AG10803 (cell line): ENCODE data around the gene LDLRAD4.

Experiments used
- DNase-seq: peaks from one replicate; pipeline ENCODE4 v3.0.0; 2010; ENCODE audit warnings: low read depth
- H3K4me3 ChIP-seq: 2 replicates; pipeline ENCODE4 v1.5.1; 2011; ENCODE audit warnings: mild to moderate bottlenecking, low read length, control low read depth
- TF ChIP-seq, protein P1 (sequence below): conservative IDR thresholded peaks from 2 replicates; pipeline ENCODE4 v1.5.1; 2011; ENCODE audit warnings: mild to moderate bottlenecking, low read length, control low read depth, inconsistent platforms

Gene LDLRAD4

DNA sequence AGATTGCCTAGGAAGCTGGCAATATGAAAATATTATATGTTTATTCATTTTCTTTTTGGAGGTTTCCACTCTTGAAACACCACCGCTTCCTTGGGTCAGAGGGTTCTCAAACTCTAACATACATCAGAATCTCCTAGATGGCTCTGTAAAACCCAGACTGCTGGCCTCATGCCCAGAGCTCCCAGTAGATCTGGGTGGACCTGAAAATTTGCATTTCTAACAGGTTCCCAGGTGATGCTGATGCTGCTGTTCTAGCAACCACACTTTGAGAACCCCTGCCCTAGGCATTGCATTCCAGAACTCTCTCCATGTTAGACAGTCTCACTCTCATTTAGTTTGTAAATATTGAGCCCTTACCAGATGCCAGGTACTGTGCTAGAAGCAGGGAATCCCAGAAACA lies 368.4 kb downstream of the LDLRAD4 start:
- H3K4me3 ChIP-seq, result no peak overlapping the region
- TF ChIP-seq, protein P1, sequence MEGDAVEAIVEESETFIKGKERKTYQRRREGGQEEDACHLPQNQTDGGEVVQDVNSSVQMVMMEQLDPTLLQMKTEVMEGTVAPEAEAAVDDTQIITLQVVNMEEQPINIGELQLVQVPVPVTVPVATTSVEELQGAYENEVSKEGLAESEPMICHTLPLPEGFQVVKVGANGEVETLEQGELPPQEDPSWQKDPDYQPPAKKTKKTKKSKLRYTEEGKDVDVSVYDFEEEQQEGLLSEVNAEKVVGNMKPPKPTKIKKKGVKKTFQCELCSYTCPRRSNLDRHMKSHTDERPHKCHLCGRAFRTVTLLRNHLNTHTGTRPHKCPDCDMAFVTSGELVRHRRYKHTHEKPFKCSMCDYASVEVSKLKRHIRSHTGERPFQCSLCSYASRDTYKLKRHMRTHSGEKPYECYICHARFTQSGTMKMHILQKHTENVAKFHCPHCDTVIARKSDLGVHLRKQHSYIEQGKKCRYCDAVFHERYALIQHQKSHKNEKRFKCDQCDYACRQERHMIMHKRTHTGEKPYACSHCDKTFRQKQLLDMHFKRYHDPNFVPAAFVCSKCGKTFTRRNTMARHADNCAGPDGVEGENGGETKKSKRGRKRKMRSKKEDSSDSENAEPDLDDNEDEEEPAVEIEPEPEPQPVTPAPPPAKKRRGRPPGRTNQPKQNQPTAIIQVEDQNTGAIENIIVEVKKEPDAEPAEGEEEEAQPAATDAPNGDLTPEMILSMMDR, result no peak
- no peak for DNase-seq

DNA sequence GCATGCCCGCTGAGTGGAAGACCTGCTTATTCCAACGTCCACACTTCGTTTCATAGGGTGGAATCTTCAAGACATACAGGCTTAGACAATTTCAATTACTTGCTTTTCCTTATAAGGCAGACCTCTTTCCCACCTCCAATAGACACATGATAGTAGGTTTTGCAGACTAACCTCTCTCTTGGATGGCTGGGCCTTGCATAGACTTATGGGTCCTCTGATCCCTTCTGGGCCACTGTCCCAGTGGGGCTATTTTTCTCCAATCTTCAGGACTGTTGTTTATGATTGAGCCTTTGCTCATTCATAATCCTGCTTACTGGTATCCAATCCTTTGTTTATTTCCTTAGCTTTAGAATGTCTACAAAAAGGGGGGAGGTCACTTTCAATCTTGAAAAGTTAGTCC lies 368.9 kb downstream of the LDLRAD4 start:
- TF ChIP-seq, protein P1, result no peak
- H3K4me3 ChIP-seq, result no peak overlapping the region
- DNase-seq, result no peak

DNA sequence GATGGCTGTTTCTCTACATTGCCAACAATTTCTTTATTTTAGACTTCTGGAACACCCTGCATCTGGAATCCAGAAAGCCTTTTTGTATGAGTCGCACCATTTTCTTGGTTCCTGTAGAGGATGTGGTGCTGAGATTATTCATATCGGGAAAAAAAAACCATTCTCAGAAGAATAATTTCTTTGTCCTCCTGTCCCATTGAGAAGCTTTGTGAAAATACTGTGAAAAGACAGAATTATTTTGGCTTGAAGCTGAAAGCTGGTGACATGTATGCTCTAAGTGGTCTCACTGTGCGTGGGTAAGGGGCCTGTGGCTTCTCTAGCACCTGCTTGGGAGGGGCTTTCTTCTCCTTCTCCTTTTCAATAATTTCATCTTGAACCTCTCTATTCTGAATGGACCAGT lies 369.4 kb downstream of the LDLRAD4 start:
- TF ChIP-seq, protein P1, result no peak
- DNase-seq, result no peak

DNA sequence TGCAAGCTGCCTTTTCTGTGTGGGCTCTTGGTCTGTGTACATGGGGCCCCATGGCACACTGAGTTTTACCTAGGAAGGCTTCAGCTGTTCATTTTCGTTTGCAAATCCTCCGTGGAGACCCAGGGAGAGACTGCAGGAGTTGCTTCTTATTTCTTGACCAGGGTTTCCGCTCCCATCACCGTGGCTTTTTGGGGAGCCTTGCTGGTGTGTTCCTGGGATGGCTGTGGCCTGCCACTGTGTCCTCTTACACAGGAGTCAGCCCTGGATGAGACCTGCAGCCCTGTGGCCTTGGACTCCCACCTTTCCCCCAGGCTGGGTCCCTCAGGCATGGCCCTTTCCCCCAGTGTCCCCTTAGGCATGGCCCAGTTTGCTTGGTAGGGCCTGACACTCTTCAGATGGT lies 370.8 kb downstream of the LDLRAD4 start:
- TF ChIP-seq, protein P1, result no peak
- DNase-seq, result no peak

More for the DNA sequence above, 369.4 kb downstream of the LDLRAD4 start:
- H3K4me3 ChIP-seq, result no peak overlapping the region

DNA sequence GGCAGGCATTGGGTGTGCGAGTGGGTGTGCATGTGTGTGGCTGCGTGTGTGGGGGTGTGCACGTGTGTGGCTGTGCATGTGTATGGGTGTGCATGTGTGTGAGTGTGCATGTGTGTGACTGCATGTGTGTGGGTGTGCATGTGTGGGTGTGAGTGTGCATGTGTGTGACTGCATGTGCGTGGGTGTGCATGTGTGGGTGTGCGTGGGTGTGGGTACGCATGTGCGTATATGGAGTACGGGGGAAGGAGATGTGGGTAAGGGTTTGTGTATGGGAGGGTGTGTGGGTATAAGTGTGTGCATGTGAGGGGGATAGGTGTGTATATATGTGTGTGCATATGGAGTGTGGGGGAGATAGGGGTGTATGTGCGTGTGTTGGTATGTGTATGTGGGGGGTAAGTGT lies 371.4 kb downstream of the LDLRAD4 start:
- DNase-seq, result no peak
- H3K4me3 ChIP-seq, result no peak overlapping the region
- TF ChIP-seq, protein P1, result no peak

More for the DNA sequence above, 370.8 kb downstream of the LDLRAD4 start:
- no peak overlapping the region for H3K4me3 ChIP-seq

DNA sequence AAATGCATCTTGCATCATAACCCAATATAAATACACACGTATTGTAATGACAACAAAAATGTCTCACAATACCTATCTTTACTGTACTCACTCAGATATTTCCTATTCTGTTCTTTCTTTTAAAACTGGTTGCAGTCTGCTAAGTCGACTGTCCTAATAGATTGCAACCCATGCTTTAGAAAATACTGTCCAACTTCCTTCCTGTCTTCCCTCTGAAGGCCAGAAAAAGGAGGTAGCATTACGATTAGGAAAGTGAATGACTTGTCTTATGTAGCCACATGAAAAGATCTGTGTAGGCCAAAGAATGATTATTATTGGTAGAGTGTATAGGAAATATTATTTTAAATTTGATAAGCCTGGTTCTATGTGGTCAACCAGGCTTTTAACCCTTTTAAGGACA lies 373.7 kb downstream of the LDLRAD4 start:
- DNase-seq, result no peak
- TF ChIP-seq, protein P1, result no peak
- H3K4me3 ChIP-seq, result no peak overlapping the region

DNA sequence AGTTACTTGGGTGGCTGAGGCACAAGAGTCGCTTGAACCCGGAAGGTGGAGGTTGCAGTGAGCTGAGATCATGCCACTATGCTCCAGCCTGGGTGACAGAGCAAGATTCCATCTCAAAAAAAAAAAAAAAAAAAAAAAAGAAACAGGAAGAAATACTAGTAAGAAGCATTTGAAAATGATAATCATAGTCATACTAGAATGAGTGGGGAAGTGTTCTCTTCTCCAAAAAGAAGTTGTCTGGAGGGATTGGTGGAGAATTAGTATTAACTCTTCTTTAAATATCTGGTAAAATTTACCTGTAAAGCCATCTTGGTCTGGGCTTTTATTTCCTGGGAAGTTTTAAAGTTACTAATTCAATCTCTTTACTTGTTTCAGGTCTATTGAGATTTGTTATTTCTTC lies 376.0 kb downstream of the LDLRAD4 start:
- H3K4me3 ChIP-seq, result no peak overlapping the region
- TF ChIP-seq, protein P1, result no peak
- no peak for DNase-seq
